Adipocyte (in vitro differentiated cells): Measurements from ENCODE around the gene CD58.
"Not testable (repeated sequence)": the region's sequence is repeated elsewhere in the genome, so short reads cannot be mapped to it uniquely, and the experiment has no call there.

ENCODE experiments used
- DNase-seq: peaks from one replicate; pipeline ENCODE4 v3.0.0-alpha.2; 2015; ENCODE audit warnings: low read depth
- H3K27me3 ChIP-seq: replicated peaks from 2 replicates; pipeline ENCODE4 v1.7.0; 2013; ENCODE audit warnings: mild to moderate bottlenecking, low read length, moderate library complexity; ENCODE audit not compliant: control insufficient read depth, insufficient read depth
- H3K36me3 ChIP-seq: 2 replicates; pipeline ENCODE4 v1.7.0; 2013; ENCODE audit warnings: low read length, mild to moderate bottlenecking, moderate library complexity; ENCODE audit not compliant: control insufficient read depth, insufficient read depth, severe bottlenecking
- H3K4me1 ChIP-seq: 2 replicates; pipeline ENCODE4 v1.7.0; 2013; ENCODE audit warnings: mild to moderate bottlenecking, low read length, moderate library complexity; ENCODE audit not compliant: control insufficient read depth, insufficient read depth
- H3K4me3 ChIP-seq: 2 replicates; pipeline ENCODE4 v1.7.0; 2013; ENCODE audit warnings: mild to moderate bottlenecking, low read length, moderate library complexity
- H3K9ac ChIP-seq: 2 replicates; pipeline ENCODE4 v1.7.0; 2013; ENCODE audit warnings: mild to moderate bottlenecking, low read length, moderate library complexity
- H3K9me3 ChIP-seq: 2 replicates; pipeline ENCODE4 v1.7.0; 2013; ENCODE audit warnings: mild to moderate bottlenecking, low read length, moderate library complexity; ENCODE audit not compliant: control insufficient read depth

CD58 gene

DNA sequence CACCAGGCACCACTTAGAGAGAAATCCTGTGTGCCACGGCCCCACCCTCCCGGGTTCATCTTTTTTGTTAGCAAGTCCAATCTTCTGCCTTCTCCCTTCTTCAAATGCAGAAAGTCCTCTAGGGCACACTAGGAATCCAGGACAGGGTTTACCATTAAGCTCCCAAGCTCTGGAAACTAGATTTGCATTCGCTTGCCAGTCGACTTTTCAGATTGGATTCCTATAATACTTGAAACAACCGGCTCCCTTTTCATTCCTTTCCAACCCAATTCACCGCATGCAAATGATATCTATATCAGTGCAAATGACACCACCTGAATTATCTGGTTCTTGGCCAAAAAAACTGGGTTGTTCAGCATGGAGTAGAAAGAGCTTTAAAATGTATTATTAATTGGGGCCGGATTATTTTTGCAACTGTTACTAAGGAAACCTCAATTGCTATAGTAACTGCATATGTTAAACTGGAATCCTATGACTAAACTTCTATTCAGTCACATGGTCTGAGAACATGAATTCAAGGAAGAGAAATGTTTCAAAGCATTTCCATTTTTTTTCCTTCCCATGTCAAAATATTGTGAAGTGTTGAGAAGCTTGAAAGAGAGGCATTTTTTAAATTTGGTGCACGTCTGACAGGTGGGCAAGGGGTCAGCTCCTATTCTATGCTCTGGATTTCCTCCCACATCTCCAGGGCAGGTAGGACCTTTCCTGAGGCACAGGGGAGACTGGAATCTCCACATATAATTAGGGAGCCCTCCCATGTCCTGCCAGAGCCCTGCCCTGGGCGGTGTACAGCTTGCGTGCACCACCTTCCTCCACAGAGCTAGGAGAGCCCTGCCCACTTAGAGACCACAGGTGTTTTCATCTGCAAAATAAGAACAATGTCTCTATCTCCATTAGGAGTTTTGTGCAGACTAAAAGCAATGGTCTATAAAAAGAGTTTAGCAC, 20.5 kb upstream of the CD58 start:
- H3K9me3 ChIP-seq, H3K9ac ChIP-seq, H3K36me3 ChIP-seq, H3K27me3 ChIP-seq, H3K4me3 ChIP-seq, DNase-seq, H3K4me1 ChIP-seq: not testable (repeated sequence)

DNA sequence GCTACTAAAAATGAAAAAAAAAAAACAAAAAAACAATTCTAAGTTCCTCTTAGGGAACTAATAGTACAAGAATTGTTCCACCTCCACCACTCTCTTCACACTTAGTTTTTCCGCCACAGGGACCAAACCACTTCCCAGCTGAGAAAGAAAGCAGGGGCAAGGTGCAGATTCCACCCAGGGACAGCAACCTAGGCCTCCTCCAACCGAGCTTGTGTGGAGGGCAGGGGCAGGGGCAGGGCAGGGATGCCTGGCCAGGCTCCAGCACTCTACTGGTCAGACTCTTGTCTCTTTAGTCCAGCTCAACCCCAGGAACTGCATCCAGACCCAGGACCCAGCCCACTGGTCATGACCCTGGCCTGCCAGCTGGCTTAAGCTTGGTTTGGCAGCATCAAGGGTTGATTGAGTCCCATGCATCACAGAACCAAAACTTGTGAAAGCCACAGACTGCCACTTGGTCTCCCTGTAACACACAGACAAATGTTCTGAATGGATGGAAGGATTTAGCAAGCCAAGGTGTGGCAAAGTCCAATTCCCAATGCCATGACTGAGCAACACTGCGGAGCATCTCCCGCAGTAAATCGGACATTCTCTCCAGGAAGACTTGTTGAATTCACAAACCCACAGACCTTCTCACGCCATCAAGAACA, 19.7 kb upstream of the CD58 start:
- not testable (repeated sequence) for DNase-seq, H3K4me1 ChIP-seq, H3K27me3 ChIP-seq, H3K9ac ChIP-seq, H3K36me3 ChIP-seq, H3K4me3 ChIP-seq, H3K9me3 ChIP-seq

DNA sequence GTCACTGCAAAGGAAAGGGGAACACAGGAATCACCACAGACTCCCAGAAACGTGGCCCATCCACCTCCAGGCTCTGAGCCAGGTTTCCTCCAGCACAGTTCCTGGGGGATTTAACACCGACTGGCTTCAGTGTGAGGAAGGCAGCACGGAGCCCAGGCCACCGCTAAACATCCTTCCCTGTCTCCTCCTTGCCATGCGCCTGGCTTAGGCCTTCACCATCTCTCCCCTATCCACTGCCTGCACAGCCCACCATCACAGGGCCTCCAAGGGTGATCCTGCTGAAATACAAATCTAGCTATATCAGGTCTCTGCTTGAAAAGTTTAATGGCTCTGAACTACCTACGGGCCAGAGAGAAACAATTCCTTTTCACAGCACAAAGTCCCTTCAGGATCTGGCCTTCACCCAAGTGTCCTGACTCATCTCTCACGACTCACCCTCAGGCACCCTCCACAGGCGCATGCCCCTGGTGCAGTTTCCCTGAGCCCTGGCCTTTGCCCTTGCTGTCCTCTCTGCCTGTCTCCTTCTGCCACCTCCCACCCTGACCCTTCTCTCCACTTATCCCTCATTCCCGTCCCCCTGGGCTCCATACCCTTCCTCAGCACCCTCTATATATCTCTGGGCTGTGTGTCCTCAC, 18.4 kb upstream of the CD58 start:
- H3K27me3 ChIP-seq, H3K4me1 ChIP-seq, H3K4me3 ChIP-seq, H3K9me3 ChIP-seq, DNase-seq, H3K36me3 ChIP-seq, H3K9ac ChIP-seq: not testable (repeated sequence)

DNA sequence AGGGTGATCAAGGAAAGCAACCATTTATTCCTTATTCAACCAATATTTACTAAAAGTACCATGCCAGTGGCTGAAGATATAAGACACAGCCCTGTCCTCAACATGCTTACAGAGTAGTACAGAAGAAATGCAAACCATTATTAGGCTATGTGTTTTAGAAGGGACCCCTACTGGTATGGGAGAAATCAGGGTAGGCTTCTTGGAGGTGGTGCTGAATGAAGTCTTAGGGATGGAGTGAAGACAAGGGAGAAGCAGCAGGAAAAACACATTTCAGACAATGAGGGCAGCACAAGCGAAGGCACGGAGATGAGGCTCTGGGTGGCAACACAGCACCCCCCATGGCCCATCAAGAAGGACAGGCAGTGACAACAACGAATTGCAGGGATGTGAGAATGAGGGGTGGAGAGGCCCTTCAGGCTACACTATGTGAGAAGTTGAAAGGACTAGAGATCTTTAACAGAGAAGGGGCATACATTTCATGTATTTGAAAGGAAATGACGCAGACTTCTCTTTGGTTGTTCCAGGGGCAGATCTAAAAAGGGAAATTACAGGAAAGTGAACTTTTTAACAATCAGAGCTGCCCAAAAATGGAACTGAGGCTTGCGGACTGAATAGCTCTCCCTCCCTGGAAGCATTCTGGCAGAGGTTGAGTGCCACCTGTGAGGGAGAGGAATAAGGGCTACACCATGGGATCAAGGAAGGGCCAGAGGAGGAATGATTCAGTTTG, 16.8 kb upstream of the CD58 start:
- Histone ChIP-seq H3K4me3 (no peak overlapping the region), H3K9me3 (no peaks in the 10 kb centered on the region), H3K4me1 (no peaks in the 10 kb centered on the region), H3K36me3 (no peaks in the 10 kb centered on the region), H3K9ac (no peak overlapping the region), H3K27me3 (no peaks in the 10 kb centered on the region)
- no peak for DNase-seq

DNA sequence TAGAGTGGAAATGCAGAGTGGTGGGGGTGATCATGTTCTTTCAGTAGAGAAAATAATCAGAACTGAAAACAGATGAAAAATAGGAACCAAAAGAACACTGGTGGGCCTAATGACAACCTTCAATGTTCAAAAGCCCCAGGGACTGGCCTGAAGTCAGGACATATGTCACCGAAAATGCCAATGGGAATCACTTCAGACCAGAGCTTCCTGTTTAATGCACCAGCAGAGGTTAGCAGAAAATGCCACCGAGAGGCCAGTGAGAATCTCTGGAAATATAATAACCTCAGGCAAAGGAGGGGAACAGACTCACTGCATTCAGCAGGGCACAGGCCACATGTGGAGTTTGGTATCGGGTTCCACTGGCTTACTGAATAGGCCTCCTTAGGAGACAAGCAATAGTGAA, 15.9 kb upstream of the CD58 start:
- Histone ChIP-seq H3K27me3 (no peaks in the 10 kb centered on the region), H3K4me1 (no peaks in the 10 kb centered on the region), H3K36me3 (no peaks in the 10 kb centered on the region), H3K9ac (no peak overlapping the region), H3K4me3 (no peak overlapping the region), H3K9me3 (no peaks in the 10 kb centered on the region)
- peak; percentile 74 for DNase-seq

DNA sequence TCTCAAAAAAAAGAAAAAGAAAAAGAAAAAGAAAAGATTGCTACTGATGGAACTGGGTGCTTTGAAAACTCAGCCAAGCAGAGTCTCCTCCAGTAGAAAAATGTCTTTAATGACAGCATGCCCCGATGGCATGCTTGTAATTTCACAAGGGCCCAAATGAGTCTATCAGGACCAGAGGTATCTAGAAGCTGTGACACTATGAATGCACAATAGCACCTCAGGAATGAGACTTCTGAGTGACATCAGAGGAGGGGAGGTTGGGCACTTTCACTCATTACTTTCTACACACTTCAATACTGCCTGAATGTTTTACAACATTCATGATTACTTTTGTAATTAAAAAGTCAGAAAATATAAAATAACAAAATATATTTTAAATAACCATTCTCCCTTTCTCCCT, 15.1 kb upstream of the CD58 start:
- Histone ChIP-seq H3K4me1 (peaks cover 2% of the 10 kb centered on the region), H3K9ac (no peak overlapping the region), H3K4me3 (no peak overlapping the region), H3K9me3 (no peaks in the 10 kb centered on the region), H3K27me3 (no peaks in the 10 kb centered on the region), H3K36me3 (no peaks in the 10 kb centered on the region)
- DNase-seq = no peak

DNA sequence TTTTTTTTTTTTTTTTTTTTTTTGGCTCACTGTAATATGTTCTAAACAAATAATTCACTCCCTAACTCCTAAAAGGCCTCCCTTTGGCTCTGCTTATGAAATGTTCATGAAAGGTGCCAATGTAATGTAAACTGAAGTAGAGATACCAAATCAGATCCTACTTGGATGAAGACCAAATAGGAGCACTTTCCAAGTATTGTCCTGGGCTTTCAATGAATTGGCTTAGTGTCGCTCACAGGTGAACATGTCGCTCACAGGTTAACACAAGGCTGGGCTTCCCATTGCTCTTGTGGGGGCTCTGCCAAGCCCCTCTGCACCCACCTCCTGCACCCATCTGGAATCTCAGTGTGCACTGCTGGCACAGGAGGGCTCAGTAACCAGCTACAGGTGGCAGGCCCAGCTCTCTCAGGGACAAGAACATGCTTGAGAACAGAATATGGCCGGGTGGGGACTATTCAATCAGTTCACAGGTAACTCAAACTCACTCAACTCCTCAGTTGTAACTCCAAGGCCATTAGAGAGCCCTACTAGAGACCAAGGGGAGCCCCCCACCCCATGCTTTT, 10.6 kb upstream of the CD58 start:
- Histone ChIP-seq H3K9ac (no peak overlapping the region), H3K9me3 (no peaks in the 10 kb centered on the region)
- no peak for DNase-seq

DNA sequence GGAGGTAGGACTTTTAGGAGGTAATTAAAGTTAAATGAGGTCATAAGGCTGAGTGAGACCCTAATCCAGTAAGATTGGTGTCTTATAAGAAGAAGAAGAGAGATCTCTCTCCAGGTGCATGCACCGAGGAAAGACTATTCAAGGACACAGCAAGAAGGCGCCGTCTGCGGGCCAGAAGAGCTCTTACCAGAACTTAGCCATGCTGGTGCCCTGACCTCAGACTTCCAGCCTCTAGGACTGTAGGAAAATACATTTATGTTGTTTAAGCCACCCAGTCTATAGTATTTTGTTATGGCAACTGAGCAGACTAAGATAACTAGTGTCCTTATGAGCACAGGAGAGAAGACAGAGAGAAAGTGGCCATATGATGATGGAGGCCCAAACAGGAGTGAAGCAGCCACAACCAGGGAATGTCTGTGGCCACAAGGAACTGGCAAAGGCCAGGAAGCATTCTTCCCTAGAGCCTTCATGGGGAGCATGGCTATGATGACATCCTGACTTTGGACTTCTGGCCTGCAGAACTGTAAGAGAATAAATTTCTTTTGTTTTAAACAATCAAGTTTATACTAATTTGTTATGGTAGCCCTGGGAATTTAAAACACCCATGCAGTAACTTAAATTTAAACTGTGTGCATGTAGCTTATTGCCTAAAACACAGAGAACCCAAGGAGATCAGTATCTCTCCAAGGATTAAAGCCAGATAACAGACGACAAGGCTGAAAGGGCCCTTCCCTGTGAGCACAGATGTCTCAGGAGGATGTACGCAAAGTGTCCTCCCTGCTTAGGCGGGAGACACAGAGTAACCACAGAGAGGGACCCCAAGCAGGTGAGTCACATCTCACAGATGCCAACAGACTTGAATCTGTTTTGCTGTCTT, 9.9 kb upstream of the CD58 start:
- H3K9ac ChIP-seq = no peak overlapping the region
- H3K27me3 ChIP-seq = no peaks in the 10 kb centered on the region
- no peak for DNase-seq
- no peaks in the 10 kb centered on the region for H3K36me3 ChIP-seq
- peaks cover 5% of the 10 kb centered on the region for H3K4me1 ChIP-seq
- no peaks in the 10 kb centered on the region for H3K9me3 ChIP-seq
- H3K4me3 ChIP-seq = no peak overlapping the region

More for the DNA sequence above, 10.6 kb upstream of the CD58 start:
- peaks cover 5% of the 10 kb centered on the region for H3K4me1 ChIP-seq
- no peak overlapping the region for H3K4me3 ChIP-seq
- H3K27me3 ChIP-seq = no peaks in the 10 kb centered on the region
- no peaks in the 10 kb centered on the region for H3K36me3 ChIP-seq

DNA sequence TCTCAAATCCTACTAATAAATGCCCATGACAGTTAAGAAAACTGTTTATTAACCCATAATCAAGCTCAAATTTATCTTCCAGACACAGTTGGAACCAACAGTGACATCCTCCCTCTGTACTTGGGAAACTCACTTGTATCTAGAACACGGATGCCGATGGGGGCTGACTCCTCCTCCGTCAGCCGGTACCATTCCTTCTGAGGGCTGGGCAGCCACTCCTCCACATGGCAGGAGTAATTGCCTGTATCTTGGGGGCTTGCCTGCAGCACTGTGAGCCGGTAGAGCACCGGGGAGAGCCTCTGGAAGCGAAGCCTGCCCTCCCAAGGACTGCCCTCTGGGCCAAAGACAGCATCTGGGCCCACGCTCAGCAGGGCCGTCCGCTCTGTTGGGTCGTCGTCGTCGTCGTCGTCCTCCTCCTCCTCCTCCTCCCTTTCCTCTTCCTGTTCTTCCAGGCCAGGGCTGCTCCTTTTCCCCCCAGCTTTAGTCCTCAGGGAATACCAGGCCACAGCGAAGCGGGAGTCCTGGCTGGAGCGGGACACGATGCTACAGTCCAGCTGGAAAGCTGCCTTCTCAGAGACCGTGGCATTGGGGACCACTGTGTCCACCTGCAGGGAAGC, 8.5 kb upstream of the CD58 start:
- Histone ChIP-seq H3K9me3 (no peaks in the 10 kb centered on the region), H3K4me3 (no peak overlapping the region), H3K4me1 (peaks cover 7% of the 10 kb centered on the region), H3K36me3 (no peaks in the 10 kb centered on the region), H3K9ac (no peak overlapping the region), H3K27me3 (no peaks in the 10 kb centered on the region)
- DNase-seq = no peak

DNA sequence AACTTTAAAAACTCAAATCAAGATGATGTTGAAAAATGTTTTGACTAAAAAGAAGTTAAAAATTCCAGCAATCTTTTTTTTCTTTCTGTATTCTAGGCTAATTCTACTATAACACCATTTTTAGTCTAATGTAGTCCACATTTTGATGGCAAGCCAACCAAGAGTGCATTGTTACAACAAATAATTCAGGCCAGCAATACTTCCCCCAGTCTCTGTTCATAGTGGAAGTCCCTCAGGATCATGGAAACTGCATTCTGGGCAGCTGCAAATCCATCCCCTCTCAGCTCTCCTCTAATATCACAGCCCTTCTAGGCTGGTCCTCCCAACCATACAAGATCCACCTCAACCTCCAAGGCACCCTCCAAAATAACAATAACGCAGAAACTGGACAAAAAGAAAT, 7.8 kb upstream of the CD58 start:
- Histone ChIP-seq H3K9ac (no peak overlapping the region), H3K4me3 (no peak overlapping the region), H3K36me3 (no peaks in the 10 kb centered on the region), H3K27me3 (no peaks in the 10 kb centered on the region), H3K9me3 (no peaks in the 10 kb centered on the region), H3K4me1 (peaks cover 11% of the 10 kb centered on the region)
- DNase-seq = no peak
